ENCODE results near the gene C4orf54.

The C4orf54 gene

DNA sequence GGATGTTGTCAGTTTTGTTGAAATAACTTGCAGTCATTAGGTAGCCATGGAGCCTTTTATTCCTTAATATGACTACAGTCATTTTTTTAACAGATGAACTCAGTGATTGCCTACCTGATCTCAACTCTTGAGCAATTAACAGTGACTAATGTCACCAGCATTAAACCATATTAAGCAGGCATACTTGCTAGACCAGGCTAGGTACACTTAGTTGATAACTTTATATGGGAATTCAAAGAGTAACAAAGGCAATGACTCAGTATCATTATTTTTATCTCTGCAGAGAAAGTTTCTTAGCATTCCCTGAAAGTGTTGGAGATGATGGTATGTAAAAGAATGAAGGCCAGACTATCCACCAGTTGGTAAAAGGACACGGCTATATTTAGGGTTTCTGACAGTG is at the start of gene C4orf54:
TSS of gene C4orf54 (minus strand) at position 31 of the 400 bp plus-strand sequence. CDS start 3,180 bp downstream, outside the sequence.
- DNase-seq, result no peak

DNA sequence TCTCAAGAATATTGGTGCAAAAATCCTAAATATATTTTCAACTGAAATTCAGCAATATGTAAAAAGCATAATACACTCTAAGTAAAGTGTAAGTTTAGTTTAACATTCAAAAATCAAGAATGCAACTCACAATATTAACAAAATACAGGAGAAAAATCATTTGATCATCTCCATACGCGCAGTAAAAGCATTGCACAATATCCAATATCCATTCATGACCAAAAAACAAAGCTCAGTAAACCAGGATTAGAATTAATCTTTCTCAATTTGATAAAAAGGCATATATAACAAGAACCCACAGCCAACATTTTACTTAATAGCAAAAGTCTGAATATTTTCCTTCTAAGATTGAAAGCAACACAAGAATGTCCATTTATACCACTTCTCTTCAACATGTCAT is 48.3 kb upstream of the C4orf54 start:
- no peak for DNase-seq

DNA sequence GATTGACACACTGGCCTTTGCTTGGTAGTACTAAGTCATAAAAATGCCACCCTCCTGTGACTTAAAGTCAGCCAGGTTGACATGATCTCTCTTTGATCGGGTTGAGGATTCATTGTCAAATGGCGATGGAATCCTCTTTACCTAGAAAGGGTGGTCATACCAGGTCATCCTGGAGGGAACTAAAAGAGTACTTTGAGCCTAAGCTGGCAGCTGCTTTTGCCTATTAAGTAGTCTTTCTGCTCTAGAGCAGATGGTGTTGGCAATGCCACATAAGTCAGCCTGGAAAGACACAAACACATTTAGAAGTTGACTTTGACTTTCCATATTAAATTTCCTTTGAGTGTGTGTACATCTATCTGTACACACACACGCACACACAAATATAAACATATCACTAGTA is 39.2 kb upstream of the C4orf54 start:
- no peak for DNase-seq

DNA sequence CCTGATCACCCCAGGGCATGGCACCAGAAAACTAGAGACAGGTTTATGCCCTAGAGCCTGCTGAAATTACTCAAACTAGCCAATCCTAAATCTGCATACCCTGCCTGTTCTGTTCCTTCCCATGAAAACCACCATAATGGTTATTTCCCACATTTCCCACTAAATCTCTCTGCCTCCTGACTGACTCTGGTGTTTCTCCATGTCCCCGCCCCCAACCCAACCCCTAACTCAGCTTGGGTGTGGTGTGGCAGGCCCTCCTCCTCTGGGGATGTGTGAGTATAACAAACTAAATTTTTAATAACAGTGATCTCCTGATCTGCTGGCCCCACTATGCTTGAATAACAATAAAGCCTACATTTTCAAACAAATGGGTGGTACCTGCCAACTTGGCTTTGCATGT is 35.5 kb upstream of the C4orf54 start:
- no peak for DNase-seq

DNA sequence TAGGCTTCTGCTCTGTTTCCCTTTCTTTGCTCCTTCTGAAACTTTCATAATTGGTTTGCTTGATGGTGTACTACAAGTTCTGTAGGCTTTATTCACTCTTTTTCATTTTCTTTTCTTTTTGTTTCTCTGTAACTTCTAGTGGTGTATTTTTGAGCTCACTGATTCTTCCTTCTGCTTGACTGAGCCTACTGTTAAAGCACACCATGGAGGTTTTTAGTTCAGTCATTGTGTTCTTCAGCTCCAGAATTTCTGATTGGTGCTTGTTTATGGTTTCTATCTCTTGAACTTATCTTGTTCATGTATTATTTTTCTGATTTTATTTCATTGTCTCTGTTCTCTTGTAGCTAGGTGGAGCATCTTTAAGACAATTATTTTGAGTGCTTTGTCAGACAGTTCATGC is 33.4 kb upstream of the C4orf54 start:
- DNase-seq, result no peak

DNA sequence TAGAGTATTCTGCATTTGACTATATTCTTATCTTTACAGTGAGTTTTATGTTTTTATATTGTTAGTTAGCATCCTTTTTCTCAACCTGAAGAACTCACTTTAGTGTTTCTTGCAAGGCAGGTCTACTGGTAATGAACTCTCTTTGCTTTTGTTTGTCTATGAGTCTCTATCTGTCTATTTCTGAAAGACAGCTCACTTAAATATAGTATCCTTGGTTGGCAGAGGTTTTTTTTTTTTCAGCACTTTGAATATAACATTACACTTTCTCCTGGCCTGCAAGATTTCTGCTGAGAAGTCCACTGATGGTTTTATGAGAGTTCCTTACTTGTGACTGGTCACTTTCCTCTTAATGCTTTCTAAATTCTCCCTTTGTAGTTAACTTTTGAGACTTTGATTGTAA is 32.8 kb upstream of the C4orf54 start:
- DNase-seq, result no peak

DNA sequence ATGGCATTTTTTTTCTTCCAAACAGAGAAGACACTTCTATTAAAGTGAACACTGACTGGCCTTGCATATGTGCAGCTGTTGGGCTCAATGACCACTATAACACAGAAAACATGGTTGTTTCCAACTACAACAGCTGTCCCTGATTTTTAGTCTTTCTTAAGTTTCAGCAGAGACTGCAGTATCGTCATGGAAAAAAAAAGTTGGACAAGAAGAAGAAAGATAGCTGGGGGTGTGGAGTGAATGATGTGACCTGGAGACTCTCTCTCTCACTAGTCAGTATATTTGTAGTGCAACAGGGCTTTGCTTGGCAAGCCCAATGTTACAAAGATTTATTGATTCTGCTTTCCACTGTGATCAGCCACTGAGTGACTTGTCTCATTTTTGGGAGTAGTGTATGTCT is 29.5 kb upstream of the C4orf54 start:
- DNase-seq, result no peak

DNA sequence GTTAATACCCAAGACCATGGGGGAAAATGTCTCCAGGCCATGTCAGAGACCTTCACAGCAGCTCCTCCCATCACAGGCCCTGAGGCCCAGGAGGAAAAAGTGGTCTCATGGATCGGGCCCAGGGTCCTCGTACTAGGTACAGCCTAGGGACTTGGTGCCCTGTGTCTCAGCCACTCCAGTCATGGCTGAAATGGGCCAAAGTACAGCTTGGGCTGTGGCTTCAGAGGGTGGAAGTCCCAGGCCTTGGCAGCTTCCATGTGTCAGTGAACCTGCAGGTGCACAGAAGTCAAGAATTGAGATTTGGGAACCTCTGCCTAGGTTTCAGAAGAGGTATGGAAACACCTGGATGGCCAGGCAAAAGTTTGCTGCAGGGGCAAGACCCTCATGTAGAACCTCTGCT is 27.6 kb upstream of the C4orf54 start:
- no peak for DNase-seq

DNA sequence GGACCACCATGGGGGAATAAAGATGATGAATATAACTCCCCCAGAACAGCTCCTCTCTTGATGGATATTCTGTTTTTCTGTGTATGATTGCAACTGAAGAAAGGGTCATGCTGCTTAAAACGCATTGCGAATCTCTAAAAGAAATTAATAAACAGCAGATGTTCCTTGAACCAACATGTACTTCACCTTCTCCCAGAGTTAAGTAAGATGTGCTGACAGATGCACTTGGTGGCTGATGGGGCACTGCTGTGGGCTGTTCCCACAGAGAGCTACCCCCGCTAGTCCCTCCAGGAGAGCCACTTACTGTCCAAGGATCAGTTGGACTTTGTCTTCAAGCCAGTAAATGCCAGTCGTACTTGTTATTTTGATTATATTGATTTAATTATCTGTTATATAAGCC is 26.3 kb upstream of the C4orf54 start:
- no peak for DNase-seq

DNA sequence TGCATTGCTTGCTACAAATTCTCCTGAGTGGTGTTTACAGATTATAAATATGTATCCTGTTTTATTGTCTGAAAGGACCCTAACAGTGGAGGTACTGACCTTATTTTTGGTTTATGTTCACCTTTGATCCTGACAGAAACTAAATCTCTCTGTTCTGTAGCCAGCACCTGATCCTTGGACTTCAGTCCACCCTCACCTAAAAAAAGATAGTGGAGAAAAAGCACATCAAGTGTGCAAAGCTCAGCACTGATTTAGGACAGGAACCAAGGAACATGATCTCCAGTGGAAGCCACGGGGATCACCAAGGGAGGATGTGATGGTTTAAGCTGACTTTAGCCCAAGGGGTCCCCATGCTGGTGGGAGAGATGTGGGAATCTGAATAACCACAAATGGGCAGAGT is 22.3 kb upstream of the C4orf54 start:
- DNase-seq, result no peak

DNA sequence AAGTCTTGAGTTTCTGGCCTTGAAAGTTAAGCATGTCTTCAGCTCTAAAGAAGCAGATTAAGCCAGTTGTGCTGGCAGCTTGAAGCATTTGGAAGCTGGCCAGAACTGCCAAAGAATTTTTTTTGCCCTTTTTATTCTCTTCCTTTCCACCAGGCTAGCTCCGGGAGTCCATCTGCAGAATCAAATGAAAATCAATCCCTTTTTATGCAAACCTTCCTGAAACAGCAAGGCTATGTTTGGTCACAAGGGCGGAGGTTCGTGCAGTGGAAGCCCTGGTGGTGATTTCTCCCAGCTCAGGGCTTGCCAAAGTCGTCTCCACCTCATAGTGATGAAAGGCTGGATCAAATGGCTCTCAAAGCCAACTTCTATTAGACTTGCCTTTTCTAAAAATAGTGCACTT is 21.6 kb upstream of the C4orf54 start:
- DNase-seq, result peak; percentile 20

DNA sequence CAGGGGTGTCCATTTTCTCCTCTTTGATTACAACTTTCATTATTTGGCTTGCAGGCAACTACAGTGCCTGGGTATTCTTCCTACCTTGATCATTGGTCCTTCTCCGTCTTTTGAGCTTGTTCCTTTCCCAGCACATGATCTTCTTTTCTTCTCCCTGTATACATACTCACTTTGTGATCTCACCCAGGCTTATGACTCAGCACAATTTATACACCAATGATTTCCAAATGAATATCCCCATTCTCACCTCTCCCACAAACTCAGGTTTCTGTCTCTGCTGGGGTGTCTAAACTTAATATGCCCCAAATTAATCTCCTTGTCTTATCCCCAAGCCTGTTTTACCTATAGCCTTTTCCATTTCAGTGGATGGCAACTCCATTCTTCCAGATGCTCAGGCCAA is 19.5 kb upstream of the C4orf54 start:
- DNase-seq, result no peak

DNA sequence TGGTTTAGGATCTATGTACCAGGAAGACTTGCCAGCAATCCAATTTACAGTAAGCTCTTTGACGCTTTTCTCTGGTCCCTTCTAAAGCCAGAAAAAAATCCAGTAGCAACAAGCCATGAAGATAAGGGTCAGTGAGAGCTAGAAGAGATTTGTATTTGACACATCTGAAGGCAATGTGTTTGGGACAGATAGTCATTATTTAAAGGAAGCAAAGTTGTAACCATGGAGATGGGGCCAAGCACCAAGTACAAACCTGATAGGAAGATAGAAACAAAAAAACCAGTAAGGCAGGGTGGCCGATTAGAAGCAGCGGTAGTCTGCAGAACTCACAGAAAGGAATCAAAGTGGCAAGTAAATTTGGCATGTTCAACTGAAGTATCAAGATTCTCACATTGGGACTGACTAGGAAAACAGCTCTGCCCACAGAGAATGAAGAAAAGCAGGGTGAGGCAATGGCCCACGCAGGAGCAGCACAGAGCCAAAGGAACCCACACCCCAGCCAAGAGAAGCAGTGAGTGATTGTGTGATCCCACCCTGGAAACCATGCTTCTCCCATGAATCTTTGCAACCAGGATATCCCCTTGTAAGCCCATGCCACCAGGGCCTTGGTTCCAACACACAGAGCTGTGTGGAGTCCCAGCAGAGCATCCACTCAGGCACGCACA is 12.9 kb upstream of the C4orf54 start:
- DNase-seq, result no peak

DNA sequence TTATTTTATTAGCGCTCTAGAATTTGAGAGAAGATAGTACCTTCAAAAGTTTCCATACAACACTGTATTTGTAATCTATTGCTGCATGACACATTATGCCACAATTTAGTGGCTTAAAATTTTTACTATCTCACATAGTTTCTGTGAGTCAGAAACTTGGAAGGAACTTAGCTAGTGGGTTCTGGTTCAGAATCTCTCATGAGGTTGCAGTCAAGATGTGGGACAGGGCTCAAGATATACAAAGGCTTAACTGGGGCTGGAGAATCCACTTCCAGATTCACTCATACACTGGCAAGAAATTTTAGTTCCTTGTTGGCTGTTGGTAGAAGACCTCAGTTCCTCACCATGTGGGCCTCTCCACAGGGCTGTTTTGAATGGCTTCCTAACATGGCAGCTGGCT is 11.5 kb upstream of the C4orf54 start:
- DNase-seq, result no peak

DNA sequence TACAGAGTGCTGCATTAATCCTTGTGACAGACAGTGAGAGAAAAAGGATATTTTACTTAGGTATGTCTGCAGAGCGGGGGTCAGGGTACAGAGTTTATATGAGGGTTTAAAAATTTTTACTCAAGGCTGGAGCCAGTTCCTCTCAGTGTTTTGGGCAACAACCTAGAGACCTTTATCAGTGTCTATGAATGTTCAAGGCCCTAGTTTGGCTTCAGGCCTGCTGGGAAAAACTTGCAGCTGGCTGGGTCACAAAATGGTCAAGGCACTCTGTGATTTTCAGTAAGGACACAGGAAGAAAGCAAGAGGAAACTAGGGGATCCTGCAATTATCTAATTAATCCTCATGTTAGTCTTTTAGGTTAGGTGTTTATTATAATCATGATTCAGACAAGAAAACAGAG is 10.8 kb upstream of the C4orf54 start:
- no peak for DNase-seq

DNA sequence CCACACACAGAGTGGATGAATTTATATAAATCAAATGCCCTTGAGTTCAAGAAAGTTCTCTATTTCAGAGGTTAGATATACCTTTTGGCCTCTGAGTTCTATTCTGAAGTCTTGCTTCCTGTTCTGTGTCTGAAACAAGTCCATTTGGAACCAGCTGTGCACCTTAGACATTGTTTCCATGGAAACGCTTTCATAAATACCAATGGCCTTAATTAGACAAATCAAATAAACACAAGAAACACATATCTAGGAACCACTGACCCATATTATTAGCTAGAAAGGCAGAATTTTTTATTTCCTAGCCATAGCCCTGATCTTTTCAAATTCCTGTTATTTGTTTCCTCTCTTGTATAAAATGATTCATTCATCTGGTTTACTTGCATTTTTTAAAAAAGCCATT is 8.4 kb upstream of the C4orf54 start:
- no peak for DNase-seq

DNA sequence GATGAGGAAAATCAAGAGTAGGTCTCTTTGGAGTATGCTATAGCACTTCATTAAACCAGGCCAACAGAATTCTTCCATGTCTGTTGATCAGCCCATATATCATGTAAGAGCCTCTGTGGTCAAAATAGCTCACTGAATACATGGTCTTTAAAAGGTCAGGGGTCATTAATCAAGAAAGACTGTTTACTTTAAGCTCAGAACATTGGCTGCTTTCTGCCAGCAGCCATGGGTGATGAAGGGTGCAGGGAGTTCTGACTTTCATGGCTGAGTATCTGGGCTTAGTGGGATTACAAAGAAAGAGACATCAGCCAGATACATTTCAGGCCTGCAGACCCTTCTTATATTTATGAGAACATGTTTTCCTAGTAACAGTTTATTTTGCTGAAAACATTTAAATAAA is 7.1 kb upstream of the C4orf54 start:
- DNase-seq, result no peak

DNA sequence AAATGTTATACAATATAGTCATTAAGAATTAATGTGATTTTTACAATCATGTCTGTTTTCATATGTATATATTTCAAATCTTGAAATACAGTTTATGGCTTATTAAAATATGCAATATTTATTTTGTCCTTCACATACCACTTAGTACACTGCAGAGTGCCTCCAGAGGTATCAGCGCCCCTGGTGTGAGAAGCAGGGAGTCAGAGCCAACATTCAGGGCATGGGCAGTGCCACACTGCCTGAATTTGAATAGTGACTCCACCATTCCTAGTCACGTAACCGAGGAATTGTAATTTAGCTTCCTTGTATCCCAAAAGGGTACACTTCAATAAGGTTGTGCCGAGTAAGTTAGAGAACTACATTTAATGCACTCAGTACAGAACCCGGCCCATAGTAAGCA is 4.3 kb upstream of the C4orf54 start:
- no peak for DNase-seq

DNA sequence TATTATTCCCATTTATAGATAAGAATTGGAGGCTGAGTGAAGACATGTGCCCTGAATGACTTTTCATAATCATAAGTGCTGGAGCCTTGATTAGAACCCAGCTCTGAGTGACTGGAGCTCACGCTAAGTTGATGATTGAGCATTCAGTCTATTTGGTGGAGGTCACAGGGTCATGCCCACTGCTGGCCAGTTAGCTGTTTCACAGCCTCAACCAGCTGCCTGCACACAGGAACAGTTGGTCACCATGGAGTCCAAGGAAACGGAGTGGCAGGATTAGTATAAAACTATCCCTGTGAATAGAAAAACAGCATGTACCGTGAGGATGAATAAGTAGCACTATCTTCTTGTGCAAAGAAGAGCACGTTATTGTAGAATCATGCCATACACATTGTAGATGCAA is 1.0 kb upstream of the C4orf54 start:
- no peak for DNase-seq

DNA sequence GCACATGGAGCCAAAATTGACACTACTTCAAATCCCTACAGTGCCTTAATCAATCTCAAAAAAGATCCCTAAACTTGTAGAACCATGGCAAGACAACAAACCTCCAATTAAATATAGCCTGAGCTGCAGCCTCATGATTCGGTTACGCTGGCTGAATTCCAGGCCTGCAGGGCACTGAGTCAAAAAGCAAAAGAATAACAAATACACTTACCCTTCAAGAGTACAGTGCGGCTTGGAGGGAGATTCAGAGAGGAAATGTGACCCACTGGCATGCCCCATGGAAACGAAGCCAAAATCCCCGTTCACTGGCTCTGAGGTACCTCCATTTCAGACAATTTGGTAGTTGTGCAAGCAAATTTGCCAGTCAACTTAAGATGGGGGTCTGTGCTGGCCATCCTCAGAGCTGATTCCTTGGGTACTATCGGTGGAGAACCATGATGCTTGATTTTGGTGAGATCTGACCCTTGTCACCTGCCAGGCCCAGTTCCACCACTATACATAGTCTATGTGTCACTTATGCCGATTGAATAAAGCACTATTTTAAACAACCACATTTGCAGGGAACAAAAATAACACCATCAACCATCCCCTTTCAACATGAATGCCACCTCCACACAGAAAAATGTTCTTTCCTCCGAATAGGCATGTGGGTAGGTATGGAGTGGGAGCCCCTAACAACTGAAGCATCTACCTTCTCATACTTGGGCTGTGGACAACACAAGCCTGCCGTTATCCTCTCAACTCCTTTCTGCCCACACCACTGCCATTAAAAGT is 2.1 kb downstream of the C4orf54 start:
- no peak for DNase-seq

DNA sequence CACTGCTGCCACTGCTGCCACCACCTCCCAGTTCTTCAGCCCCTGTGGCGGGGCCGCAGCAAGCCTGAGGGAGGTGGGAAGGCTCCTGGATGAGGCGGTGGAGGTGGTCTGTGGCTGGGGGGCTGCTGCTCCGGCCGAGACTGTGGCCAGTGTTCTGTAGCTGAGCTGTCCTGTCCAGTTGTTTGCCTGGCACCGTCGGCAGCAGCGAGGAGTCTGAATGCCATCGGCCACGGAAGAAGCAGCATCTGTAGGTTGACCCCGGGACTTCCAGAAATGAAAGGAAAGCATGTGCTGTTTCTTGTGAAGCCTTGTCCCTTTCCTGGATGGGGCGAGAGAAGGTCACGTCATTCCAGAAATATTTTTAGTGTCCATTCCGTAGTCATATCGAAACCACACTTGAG is 3.3 kb downstream of the C4orf54 start:
- no peak for DNase-seq

DNA sequence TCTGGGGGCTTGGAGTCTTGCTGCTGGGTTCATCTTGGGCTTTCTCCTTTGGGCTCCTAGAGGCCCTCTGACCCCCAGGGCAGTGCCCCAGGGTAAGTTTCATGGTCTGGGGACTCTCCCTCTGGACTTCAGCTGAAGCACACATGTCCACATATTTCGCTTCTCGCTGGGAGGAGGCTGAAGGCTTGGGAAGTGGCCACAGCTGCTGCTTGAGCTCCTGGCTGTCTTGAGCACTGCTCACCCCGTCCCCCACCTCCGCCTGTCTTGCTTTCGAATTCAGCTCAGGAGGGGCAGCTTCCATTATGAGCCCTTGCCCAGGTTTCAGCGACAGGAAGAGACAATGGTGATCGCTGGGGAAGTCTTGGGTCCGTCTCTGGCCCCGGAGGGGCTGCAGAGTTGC is 3.7 kb downstream of the C4orf54 start:
- no peak for DNase-seq

DNA sequence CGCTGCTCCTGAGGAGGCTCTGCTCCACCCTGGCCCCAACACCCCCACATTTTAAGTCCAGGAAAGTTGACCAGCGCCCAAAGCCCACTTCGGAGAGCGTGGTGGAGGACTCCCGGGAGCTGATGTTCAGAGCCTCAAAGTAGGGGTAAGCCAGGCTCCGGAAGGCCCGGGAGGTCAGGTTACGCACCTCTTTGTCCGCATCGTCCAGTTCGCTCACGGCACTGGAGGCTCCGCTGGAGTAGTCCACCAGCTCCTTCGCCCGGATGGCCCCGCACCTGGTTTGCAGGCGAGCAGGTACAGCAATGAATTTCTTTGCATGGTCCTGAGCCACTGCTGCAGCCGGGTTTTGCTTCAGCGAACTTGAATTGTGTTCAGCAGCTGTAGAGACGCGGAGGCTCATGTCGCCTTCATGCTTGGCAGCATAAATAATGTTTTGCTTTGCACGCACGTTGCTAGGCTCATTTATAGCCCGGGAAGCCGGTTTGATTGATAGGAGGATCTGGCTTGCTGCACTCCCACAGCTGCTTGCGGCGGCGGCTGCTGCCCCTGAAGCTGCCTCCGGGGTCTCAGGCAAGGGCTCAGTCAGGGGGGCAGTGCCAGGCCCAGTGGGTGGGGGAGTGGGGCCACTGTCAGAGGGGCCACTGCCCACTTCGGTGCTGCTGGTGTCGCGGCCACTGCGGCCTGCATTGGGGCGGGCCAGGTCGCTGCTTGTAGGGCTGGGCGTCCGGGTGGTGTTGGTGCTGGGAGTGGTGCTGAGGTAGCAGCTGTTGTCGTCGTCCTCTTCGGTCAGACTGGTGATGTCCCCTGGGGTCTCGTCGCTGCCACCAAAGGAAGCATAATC is 4.8 kb downstream of the C4orf54 start:
- DNase-seq, result no peak

All from NCI-H526 treated with DMSO at 0.1 percent for 48 hours (cell line).